Effector CD4-positive, alpha-beta T cell (primary cell): ENCODE measurements around the gene OR56A1.

ENCODE experiments used
- DNase-seq: peaks from one replicate; pipeline ENCODE4 v3.0.0-alpha.2; 2020

Gene OR56A1

GRCh38 chr11:5986885-5987284, 43.7 kb downstream of the OR56A1 start, which contains the start of gene OR52L1:
Gene OR52L1, minus strand, starts transcription at chr11:5986985. Its CDS starts 55 bp downstream, at chr11:5986930.
- no peak for DNase-seq

- DNase-seq: no peak
Observed at GRCh38 chr11:5983443-5983842, 47.1 kb downstream of the OR56A1 start.

GRCh38 chr11:5973530-5973929, 57.0 kb downstream of the OR56A1 start:
- no peak for DNase-seq
